ENCODE results near the gene ENTPD6.

DNA sequence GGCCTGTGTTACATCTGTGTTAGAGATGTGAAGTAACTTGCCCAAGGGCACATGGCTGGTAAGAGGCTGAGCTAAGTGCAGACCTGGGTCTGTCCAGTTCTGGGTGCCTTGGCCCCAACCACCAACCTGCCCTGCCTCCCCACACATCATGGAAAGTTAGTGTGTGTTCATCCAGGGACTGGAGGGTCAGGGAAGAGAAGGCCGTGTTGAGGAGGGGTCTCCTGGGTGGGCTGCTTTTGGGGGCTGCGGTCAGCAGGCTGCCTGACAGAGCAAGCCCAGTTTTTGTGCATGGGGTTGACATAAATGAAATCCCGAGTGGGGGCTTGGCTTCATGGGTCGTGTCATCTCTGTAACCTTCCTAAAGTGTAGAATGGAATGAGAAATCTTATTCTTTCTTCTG, 63.3 kb downstream of the ENTPD6 start:
- TF ChIP-seq, protein P1, sequence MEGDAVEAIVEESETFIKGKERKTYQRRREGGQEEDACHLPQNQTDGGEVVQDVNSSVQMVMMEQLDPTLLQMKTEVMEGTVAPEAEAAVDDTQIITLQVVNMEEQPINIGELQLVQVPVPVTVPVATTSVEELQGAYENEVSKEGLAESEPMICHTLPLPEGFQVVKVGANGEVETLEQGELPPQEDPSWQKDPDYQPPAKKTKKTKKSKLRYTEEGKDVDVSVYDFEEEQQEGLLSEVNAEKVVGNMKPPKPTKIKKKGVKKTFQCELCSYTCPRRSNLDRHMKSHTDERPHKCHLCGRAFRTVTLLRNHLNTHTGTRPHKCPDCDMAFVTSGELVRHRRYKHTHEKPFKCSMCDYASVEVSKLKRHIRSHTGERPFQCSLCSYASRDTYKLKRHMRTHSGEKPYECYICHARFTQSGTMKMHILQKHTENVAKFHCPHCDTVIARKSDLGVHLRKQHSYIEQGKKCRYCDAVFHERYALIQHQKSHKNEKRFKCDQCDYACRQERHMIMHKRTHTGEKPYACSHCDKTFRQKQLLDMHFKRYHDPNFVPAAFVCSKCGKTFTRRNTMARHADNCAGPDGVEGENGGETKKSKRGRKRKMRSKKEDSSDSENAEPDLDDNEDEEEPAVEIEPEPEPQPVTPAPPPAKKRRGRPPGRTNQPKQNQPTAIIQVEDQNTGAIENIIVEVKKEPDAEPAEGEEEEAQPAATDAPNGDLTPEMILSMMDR (IDR thresholded peaks at IDR 0.05), result no peak
- no peak for TF ChIP-seq EP300 (IDR thresholded peaks at IDR 0.05; ENCODE audit: low read depth)
- no peak for TF ChIP-seq POLR2AphosphoS5 (IDR thresholded peaks at IDR 0.05)
- no peak for TF ChIP-seq POLR2A (IDR thresholded peaks at IDR 0.05)

Data from transverse colon (tissue), 4 donors.